Activated CD8-positive, alpha-beta memory T cell treated with anti-CD3 and anti-CD28 coated beads for 24 hours (primary cell): ENCODE data around the gene IL16.
"Not testable (repeated sequence)": the region's sequence is repeated elsewhere in the genome, so short reads cannot be mapped to it uniquely, and the experiment has no call there.

ENCODE experiments used
- DNase-seq: peaks from one replicate; pipeline ENCODE4 v3.0.0-alpha.2; 2020

Gene IL16

DNA sequence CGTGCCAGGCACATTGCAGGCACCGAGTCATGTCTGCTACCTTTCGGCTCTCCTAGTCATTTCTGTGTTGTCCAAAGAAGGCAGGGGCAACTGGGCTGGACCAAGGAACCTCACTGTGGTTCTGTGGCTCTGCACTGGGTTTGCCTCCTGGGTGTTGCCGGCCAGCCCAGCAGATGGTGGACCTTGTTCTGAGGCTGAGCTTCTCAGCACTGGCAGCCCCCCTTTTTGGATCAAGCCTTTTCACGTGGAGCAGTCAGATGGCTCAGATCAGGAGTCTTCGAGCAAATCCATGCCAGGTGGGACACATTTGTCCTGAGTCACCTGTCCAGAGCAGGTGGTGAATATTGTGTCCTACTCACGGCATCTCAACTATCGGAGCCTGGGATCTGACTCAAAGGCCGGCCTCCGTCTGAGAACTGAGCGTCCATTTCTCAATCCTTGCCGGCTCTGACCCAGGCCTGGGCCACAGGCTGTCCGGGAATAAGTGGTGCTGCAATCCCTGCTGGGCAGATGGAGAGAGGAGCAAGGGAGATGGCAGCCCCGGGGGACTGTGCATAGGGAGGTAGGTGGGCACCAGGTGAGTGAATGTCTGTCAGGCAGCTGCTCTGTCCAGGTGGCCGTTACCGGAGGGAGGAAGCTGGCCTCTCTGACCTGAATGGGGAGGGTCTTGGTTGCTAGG, at the start of gene IL16:
TSS of gene IL16 (plus strand) at position 304 of the 679 bp plus-strand sequence. CDS start 28,521 bp downstream, outside the sequence.
- no peak for DNase-seq

DNA sequence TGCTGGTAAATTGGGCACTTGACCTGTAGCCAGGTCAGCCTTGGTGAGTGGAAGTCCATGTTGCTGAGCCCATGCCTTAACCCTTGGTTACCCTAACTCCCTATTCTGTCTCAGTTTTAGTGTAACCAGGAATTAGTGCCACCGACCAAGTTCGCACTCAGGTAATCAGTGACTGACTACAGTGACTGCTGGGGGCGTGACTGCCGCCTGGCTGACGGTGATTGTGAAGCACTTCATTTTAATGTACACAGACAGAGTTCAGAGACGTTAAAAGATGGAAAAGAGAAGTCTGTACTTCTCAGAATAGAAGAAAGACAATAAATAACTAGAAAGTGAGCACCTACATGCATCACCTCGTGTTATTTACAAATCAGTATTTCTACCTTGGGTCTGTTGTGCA, 45.3 kb upstream of the IL16 start:
- no peak for DNase-seq

DNA sequence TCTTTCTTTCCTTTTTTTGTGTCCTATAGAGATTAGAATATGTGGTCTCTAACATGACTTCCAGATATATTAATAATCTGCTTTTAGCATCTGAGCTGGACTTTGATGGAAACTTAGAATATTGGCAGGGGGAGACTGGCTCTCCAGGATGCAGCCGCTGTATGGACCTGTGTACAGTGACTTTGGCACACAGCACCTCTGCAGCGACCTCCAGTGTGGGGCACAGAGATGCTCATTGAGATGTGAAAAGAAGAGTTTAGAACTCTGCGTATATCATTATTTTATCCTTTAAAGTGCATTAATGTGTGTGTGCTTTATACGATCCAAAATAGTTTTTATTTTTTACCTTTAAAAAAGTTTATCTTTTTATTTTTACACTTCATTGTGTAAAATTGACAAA, 44.3 kb upstream of the IL16 start:
- DNase-seq = no peak

DNA sequence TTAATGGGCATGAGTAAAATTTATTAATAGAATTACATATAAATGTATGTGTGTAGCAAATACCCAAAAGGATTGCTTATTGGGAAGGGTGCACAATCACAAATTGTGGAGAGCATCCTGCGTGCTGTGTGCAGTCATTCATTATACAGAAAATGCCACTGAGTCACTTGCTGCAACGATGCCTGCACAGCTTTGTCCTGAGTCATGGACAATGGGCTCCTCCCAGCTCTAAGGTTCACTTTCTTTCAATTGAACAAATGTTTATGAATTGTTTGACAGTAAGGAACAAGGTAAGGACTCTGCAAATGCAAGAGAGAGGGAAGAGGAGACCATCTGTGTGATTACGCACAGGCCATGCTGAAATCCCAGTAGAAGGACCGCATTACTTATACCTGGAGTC, 43.9 kb upstream of the IL16 start:
- DNase-seq = no peak

DNA sequence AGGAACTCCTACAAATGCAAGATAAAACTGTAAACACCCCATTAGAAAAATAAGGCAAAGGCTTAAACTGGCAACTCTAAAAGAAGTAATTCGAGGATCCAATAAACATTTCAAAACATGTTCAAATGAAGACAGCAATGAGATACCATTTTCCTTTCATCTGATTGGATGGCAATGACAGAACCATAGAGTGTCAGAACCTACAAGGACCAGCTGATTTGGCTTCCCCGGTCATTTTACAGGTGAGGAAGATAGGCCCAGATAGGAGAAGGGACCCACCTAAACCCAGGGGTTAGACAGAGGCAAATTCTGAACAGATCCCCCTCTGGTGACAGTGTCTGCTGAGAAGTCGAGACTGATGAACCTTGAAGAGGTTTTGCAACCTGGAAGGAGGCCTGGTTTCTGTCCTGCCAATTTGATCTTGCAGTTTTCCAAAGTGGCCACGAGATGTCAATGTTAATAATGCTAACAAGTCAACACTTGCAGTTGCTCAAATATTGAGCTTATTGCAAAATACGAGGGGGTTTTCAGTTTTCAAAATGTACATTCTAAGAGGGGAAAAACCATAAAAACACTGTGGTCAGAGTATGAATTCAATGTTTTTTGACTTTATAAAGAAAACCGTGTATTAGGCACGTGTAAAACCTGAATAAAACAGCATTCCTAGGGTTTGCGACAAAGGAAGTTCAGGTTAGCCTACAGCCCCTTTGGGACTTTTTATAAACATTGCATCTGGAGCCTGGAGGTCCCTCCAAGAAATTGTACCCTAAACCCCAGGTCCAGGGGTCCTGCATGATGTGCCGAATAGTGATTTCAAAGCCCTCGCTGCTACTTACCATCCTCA, 41.1 kb upstream of the IL16 start:
- no peak for DNase-seq

DNA sequence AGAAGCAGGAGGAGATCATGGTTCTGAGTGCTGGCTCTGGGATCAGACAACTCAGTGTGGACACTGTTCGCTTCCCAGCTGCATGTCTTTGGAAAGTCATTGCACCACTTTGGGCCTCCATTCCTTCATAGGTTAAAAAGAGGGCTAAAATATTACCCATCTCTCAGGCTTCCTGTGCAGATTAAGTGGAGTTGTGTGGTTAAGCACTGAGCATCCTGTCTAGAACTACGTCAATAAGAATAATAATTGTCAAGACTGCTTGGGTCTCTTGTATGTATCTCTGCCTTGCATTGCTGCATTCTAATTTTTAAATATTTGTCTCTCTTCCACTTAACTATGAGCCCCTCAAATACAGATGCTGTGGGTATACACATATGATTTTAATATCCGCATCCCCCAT, 40.4 kb upstream of the IL16 start:
- DNase-seq = no peak

- no peak for DNase-seq
Observed at GRCh38 chr15:81157195-81157938, 39.3 kb upstream of the IL16 start.

DNA sequence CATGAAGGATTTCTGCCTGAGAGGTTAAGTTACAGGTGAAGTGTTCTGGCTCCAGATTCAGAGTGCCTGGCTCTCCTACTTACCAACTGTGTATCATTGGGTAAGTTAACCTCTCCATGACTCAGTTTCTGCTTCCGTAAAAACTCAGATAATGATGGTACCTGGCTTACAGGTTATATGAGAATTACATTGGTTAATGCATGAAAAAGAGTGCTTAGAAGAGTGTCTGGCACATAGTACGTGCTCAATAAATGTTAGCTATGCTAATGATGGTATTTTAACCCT, 38.8 kb upstream of the IL16 start:
- DNase-seq = no peak

DNA sequence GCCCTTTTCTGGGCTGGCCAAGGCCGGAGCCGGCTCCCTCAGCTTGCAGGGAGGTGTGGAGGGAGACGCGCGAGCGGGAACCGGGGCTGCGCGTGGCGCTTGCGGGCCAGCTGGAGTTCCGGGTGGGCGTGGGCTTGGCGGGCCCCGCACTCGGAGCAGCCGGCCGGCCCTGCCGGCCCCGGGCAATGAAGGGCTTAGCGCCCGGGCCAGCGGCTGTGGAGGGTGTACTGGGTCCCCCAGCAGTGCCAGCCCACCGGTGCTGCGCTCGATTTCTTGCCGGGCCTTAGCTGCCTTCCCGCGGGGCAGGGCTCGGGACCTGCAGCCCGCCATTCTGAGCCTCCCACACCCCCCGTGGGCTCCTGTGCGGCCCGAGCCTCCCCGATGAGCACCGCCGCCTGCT, 38.1 kb upstream of the IL16 start:
- DNase-seq = not testable (repeated sequence)

DNA sequence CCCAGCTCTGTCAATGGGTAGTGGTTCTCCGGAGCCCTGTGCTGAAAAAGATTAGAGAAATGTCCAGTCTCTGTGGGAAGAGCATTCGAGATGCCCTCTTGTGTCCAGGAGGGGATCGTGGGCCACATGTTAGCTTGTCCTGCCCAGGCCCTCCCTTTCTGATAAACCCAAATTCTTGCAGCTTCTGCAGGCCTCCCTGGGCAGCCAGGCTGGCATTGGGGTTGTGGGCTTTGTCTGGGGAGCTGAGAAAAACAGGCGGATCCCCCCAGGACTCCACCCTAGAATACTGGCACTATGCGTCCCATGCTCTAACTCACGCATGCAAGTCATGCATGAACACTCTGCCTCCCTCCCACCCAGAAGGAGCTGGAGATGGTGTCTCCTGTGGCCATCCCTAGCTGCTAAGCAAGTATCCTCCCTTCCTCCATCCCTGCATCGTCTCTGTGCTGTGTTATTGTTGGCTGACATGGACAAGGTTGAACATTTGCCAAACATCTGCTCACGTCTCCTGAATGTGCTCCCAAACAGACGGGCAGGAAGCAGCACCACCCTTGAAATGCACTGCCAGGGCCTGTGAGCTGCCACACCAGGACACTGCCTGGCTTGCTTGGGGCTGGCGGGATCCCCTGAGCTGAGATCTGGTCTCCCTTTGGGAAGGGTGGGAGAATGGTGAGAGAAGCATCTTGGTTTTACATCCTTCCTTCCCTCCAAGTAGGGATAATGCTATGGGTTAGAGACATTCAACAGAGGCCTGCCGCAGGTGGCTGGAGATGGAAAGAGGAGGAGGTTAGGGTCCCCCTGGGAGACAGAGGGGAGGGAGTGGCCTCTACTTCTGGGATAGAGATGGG, 36.1 kb upstream of the IL16 start:
- no peak for DNase-seq

DNA sequence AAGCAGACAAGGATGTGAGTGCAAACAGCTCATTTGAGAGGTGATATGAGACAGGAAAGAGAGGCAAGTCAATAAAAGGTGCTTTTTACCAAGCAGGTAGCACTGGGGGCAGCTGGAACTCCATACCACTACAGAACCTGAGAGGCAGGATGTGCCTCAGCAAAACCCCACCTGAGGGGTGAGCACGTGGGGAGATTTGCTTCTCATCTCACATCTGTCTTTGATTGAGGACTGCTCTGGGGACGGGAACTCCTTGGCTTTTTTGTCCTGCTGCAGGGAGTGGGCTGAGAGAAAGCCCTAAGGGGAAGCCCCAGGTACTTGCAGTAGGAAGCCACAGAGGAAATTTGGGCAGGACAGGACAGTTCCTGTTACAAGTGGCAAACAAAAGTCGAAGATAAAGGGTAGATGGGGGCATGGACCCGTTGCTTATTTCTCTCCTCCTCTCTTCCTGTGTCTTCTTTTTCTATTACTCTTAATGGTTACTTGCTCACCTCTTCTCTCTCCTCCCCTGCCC, 35.5 kb upstream of the IL16 start:
- no peak for DNase-seq

- DNase-seq = no peak
Observed at GRCh38 chr15:81161851-81162250, 34.8 kb upstream of the IL16 start.

DNA sequence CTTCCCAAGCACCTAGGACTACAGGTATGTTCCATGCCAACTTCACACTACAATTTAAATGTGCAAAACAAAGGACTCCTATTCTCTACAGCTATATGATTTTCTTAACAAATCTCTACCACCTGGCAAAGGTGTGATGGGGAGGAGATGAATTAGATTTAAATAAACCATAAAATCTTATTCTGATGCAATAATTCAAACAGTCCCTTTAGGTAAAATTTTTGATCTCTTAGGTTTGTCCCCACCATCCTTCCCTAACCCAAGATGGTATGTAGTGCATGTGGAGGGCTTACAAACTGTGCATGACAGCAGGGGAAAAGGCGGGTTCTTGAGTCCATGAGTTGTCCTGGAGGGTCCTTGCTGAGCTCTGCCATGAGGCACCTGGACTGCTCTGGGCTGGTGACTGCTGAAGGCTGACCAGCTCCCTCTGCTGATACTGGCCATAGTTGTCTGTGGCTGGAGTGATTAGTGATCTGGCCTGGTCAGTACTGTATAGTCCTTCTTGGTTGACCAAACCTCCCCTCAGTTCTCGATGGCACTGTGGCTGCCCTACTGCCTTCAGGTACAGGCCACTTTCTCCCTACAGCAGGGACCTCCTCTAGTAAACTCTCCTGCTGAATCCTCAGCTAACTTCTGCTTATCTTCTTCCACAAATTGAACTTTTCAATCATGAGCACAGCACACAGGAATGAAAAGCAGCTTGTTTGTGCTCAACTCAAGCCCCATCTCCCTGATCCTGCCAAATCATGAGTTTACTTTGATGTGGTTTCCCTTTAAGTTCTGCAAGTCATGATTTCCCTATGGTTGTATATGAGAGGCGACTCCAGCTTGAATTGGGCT, 32.5 kb upstream of the IL16 start:
- no peak for DNase-seq

- DNase-seq = no peak
Observed at GRCh38 chr15:81165535-81165934, 31.1 kb upstream of the IL16 start.

GRCh38 chr15:81166636-81167305, 29.9 kb upstream of the IL16 start:
- no peak for DNase-seq

- no peak for DNase-seq
Observed at GRCh38 chr15:81168131-81168526, 28.6 kb upstream of the IL16 start.

GRCh38 chr15:81168644-81169043, 28.0 kb upstream of the IL16 start:
- no peak for DNase-seq

DNA sequence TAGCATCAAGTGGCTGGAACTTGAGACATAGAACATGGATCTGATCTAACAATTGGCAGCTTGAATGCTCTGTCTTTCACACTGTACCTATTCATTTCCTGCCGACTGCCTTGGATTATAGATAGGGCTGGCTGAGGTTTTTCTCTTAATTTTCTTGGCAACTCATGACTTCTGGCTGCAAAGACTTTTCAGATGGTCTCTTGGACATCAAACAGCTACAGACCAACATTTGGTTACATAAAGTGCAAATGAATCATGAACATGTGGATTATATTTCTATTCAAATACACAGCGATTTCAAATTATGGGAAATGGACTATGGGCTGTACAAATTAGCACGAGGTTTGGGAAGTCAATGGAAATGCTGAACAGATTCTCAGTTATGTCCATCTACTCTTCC, 26.2 kb upstream of the IL16 start:
- DNase-seq = no peak

DNA sequence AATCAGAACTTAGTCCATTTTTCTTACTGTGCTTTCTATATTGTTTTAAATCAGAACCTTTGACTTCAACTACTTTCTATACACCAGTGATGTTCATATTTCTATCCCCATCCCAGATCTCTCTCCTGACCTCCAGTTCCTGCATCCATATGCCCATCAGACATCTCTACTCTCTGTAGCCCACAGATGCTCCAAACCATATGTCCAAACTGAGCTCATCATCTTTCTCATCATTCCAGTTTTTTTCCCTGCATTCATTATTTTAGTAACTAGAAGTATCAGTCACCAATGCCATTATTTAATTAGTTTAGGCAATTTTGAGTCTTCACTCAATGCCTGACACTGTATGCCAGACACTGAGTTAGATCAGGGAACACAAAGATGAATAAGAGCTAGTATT, 25.4 kb upstream of the IL16 start:
- no peak for DNase-seq

DNA sequence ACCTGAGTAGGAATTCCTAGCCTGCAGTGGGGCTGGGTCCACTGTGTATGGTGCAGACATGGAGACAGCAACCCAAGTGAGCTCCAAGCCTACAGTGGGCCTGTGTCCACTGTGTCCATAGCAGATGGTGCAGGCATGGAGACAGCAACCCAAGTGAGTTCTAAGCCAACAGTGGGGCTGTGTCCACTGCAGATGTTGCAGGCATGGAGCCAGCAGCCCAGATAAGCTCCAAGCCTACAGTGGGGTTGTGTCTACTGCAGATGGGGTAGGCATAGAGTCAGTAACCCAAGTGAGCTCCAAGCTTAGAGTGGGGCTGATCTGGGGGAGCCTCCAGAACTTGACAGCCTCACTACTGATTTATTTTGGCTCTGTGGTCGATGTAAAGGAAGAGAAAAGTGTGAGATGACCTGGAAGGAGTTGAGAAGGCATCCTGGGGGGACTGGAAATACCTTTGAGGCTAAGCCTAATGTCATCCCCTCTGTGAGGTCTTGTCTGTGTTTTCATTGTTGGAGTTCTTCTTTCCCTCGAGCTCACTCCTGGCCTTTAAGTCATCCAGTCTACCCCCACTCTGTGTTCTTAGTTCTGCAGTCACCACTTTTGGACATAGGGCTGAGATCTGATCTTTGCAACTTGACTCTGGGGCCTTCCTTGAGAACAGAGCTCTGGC, 22.4 kb upstream of the IL16 start:
- DNase-seq = no peak
